K562 (cell line): Measurements from ENCODE around the gene ZNF565. TPM values are rescaled to one million over a fixed set of nuclear protein-coding genes. Genes with fewer than 3 reads are reported as not detected.
"Not testable (repeated sequence)": the region's sequence is repeated elsewhere in the genome, so short reads cannot be mapped to it uniquely, and the experiment has no call there.

Source experiments
- ATAC-seq: fragments of 200-7000 bp; cut with Tn5 transposase; 3 replicates; pipeline ENCODE4 v1.9.1; 2020; ENCODE audit warnings: moderate library complexity
- BruUV-seq: library from RNA; stranded (reverse); fragments of 400-500 nt; replicated peaks from 2 replicates; lab custom pipeline; 2021; lab: Mats Ljungman, UMichigan
- CTCF ChIA-PET: fragments of 300-600 bp; formaldehyde crosslinking; extraction: SDS; loops from one replicate; lab custom pipeline; 2021; ENCODE audit warnings: low intra/inter-chr PET ratio; lab: Yijun Ruan, JAX
- POLR2A ChIA-PET: fragments of 300-600, 350-650 bp; sonication (Branson Sonifier 250); formaldehyde crosslinking; extraction: SDS; loops from one replicate; lab custom pipeline; 2021; ENCODE audit warnings: antibody characterized with exemption, inconsistent platforms; lab: Yijun Ruan, JAX
- DNase-seq, 4 experiments: peaks; one replicate each; pipeline versions ENCODE4 v3.0.0 to v3.0.0-alpha.2; 2011 to 2018; ENCODE audit warnings: low spot score in 3 of 4, mixed read lengths in 3 of 4; ENCODE audit errors: extremely low read depth in 1 of 4
- FAIRE-seq: peaks from 2 replicates; lab custom pipeline; 2011; peaks lifted over from hg19 to GRCh38; lab: Jason Lieb, UNC
- H2AFZ ChIP-seq: 2 replicates; pipeline ENCODE4 v1.6.0; 2011; ENCODE audit warnings: low read depth, low read length, control low read depth, inconsistent platforms
- H3K27ac ChIP-seq: fragments of 200-600 bp; 3 replicates; pipeline ENCODE4 v1.8.0; 2011; ENCODE audit warnings: low read depth, mild to moderate bottlenecking, control low read depth, inconsistent platforms, low read length, moderate library complexity, mixed read lengths; ENCODE audit errors: extremely low read depth
- H3K27me3 ChIP-seq, 2 experiments: fragments of 300-600 bp in 1 of 2; 2 replicates in 1 of 2; 3 replicates in 1 of 2; pipeline versions ENCODE4 v1.6.0 to v1.8.0; 2011; ENCODE audit warnings: inconsistent platforms in 2 of 2, low read length in 2 of 2, mild to moderate bottlenecking in 1 of 2, mixed read lengths in 1 of 2, moderate library complexity in 1 of 2; ENCODE audit not compliant: control insufficient read depth in 2 of 2, insufficient read depth in 2 of 2
- H3K36me3 ChIP-seq: fragments of 300-600 bp; 3 replicates; pipeline ENCODE4 v1.8.0; 2011; ENCODE audit warnings: mild to moderate bottlenecking, low read length, inconsistent platforms; ENCODE audit not compliant: control insufficient read depth, insufficient read depth
- H3K4me1 ChIP-seq, 2 experiments: fragments of 200-600 bp in 1 of 2; replicated peaks in 1 of 2; 2 replicates in 1 of 2; 3 replicates in 1 of 2; pipeline versions ENCODE4 v1.5.1 to v1.8.0; 2011; ENCODE audit warnings: inconsistent platforms in 2 of 2, low read length in 2 of 2, mild to moderate bottlenecking in 1 of 2, mixed read lengths in 1 of 2, moderate library complexity in 1 of 2; ENCODE audit not compliant: control insufficient read depth in 2 of 2, insufficient read depth in 2 of 2
- H3K4me2 ChIP-seq: 2 replicates; pipeline ENCODE4 v1.6.1; 2011; ENCODE audit warnings: low read length, control low read depth, inconsistent platforms, mixed read lengths; ENCODE audit not compliant: insufficient read depth
- H3K4me3 ChIP-seq: fragments of 200-600 bp; sonication (generic), shearing (Covaris generic); 2 replicates; pipeline ENCODE4 v1.5.1; 2016; ENCODE audit warnings: control low read depth, inconsistent platforms
- H3K79me2 ChIP-seq: fragments of 200-600 bp; 3 replicates; pipeline ENCODE4 v1.8.0; 2011; ENCODE audit warnings: low read length, inconsistent platforms; ENCODE audit not compliant: control insufficient read depth, insufficient read depth
- H3K9ac ChIP-seq, 2 experiments: 2 replicates each; pipeline versions ENCODE4 v1.6.0 to v1.6.1; 2011; ENCODE audit warnings: low read depth in 2 of 2, low read length in 2 of 2, control low read depth in 1 of 2, inconsistent platforms in 1 of 2, mild to moderate bottlenecking in 1 of 2, mixed read lengths in 1 of 2; ENCODE audit not compliant: insufficient read depth in 1 of 2
- H3K9me1 ChIP-seq: one replicate; pipeline ENCODE4 v1.6.0; 2011; ENCODE audit warnings: inconsistent platforms, mild to moderate bottlenecking, low read length, moderate library complexity; ENCODE audit not compliant: control insufficient read depth, insufficient read depth
- H3K9me3 ChIP-seq: replicated peaks from 2 replicates; pipeline ENCODE4 v1.5.1; 2011; ENCODE audit warnings: low read depth, low read length, inconsistent platforms; ENCODE audit not compliant: control insufficient read depth, insufficient read depth
- H4K20me1 ChIP-seq: replicated peaks from 2 replicates; pipeline ENCODE4 v1.6.1; 2011; ENCODE audit warnings: low read length, inconsistent platforms, mixed read lengths; ENCODE audit not compliant: control insufficient read depth, insufficient read depth
- ZSCAN32 ChIP-seq: fragments of 450-650 bp; formaldehyde crosslinking; IDR thresholded peaks from 2 replicates; pipeline ENCODE4 v1.4.0; 2020; ENCODE audit warnings: mild to moderate bottlenecking, moderate library complexity
- WGBS: fragments of 100-300 bp; shearing (Covaris generic); methylation state at CpG from one replicate; pipeline ENCODE4 v1.1.6; 2016; ENCODE audit warnings: low coverage, mixed read lengths; ENCODE audit not compliant: insufficient coverage; ENCODE audit errors: missing lambda C conversion rate; 5-methylcytosine and 5-hydroxymethylcytosine counted together
- in situ Hi-C: fragments of 300-500 bp; cut with MboI; formaldehyde crosslinking; loops from 4 replicates; pipeline ENCODE4 v1.15.0; 2018; ENCODE audit warnings: inconsistent platforms, mixed read lengths
- intact Hi-C: fragments of 100-400 bp; cut with micrococcal nuclease; formaldehyde crosslinking; loops from 2 replicates; pipeline ENCODE4 v1.14.2; 2022
- polyA plus RNA-seq, 8 experiments: library from polyadenylated mRNA; depleted of rRNA in 4 of 8; stranded (reverse) in 5 of 8; unstranded in 3 of 8; fragments of >200 nt; fragmentation: Nextera tagmentation in 2 of 8; fragmentation: Illumina TruSeq in 1 of 8; extraction: Ambion mirVana in 2 of 8; extraction: Trizol in 1 of 8; gene quantifications; 2 replicates each; pipeline versions ENCODE4 v1.2.1 to v1.2.3, GENCODE V29; 2011 to 2014; ENCODE audit warnings: inconsistent platforms in 1 of 8, missing spikeins in 1 of 8
- total RNA-seq, 7 experiments: library from RNA; depleted of rRNA in 6 of 7; stranded (reverse); fragments of >200 nt in 6 of 7; fragmentation: Illumina TruSeq in 2 of 7; extraction: Trizol in 2 of 7; gene quantifications; 2 replicates each; pipeline versions ENCODE4 v1.2.1 to v1.2.3, GENCODE V29; 2011 to 2021; ENCODE audit warnings: low replicate concordance in 1 of 7

ZNF565 gene
- total and polyA plus RNA-seq, 9 of the 15 experiments (the other 6 are each of a cell fraction or from before 2014, with no cell fraction given): 1.3 to 3.2 (median 2.6) TPM

DNA sequence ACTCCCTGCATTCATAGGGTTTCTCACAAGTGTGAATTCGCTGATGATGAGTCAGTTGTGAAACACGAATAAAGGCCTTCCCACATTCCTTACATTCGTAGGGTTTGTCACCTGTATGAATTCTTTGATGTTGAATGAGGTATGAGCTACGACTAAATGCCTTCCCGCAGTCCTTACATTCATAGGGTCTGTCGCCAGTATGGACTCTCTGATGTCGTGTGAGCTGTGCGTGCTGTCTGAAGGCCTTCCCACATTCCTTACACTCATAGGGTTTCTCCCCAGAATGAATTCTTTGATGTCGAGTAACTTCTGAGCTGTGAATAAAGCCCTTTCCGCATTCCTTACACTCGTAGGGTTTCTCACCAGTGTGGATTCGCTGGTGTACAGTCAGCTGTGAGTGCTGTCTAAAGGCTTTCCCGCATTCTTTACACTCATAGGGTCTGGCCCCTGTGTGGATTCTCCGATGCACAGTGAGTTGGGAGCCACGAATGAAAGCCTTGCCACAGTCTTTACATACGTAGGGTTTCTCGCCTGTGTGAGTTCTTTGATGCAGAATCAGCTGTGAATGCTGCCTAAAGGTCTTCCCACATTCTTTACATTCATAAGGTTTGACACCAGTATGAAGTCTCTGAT, 31.7 kb downstream of the ZNF565 start:
- Histone ChIP-seq H3K27ac (no peak overlapping the region), H2AFZ (no peak overlapping the region), H3K4me2 (no peak overlapping the region), H3K79me2 (no peaks in the 10 kb centered on the region)
- no peak for FAIRE-seq
- no peak for ATAC-seq
- CTCF ChIA-PET: no interaction called here
- TF ChIP-seq ZSCAN32 (CRISPR knock-in tag): no peak
- TF ChIP-seq, all 486 proteins: peak for 0
- H3K36me3 ChIP-seq: no peaks in the 10 kb centered on the region
- H3K27me3 ChIP-seq: no peaks in the 10 kb centered on the region
- no peak for DNase-seq
- H3K9ac ChIP-seq: no peak overlapping the region
- in situ Hi-C loops (no loop called here), intact Hi-C loops (no loop called here)
- no TSS peak for BruUV-seq
- no peaks in the 10 kb centered on the region; a peak in 1 of 5 replicates for H3K4me1 ChIP-seq
- H3K9me1 ChIP-seq: no peaks in the 10 kb centered on the region
- H3K4me3 ChIP-seq: no peak overlapping the region
- no peaks in the 10 kb centered on the region for H4K20me1 ChIP-seq
- POLR2A ChIA-PET: interaction anchor here (0.6 to 0.7 kb wide), 2 partner anchors 9 to 13 kb away, joined by 3 to 4 read pairs; no protein-coding TSS in a partner anchor
- H3K9me3 ChIP-seq: no peaks in the 10 kb centered on the region
- 59% methylated on average over 17 of the region's 17 CpGs for WGBS

DNA sequence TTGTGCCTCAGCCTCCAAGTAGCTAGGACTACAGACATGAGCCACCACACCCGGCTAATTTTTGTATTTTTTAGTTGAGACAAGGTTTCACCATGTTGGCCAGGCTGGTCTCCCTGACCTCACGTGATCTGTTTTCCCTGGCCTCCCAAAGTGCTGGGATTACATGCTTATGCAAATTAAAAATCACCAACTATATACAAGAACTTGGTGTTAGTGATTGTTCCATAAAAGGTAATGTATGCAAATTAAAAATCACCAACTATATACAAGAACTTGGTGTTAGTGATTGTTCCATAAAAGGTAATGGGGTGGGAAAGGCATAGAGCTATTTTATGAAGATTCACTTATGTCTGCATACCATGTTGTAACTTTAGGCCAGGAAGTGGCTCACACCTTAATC, 35.4 kb downstream of the ZNF565 start:
- H3K9me3 ChIP-seq, DNase-seq, H3K27ac ChIP-seq, POLR2A ChIA-PET, H2AFZ ChIP-seq, BruUV-seq, H4K20me1 ChIP-seq, H3K4me2 ChIP-seq, ATAC-seq, H3K27me3 ChIP-seq, H3K4me3 ChIP-seq, CTCF ChIA-PET, H3K36me3 ChIP-seq, H3K4me1 ChIP-seq, H3K9me1 ChIP-seq, H3K79me2 ChIP-seq, FAIRE-seq, H3K9ac ChIP-seq, intact Hi-C loops, in situ Hi-C loops: not testable (repeated sequence)
- 12% methylated on average over 2 of the region's 2 CpGs for WGBS

DNA sequence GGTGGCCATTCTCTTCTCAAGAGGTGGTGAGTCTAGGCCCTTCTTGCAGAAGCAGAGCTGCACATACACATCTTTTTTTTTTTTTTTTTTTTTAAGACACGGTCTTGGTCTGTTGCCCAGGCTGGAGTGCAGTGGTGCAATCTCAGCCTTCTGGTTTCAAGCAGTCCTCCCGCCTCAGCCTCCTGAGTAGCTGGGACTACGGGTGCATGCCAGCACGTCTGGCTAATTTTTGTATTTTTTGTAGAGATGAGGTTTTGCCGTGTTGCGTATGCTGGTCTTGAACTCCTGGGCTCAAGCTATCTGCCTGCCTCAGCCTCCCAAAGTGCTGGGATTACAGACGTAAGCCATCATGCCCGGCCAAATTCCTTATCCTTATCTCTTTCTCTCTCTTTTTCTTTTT, 40.6 kb downstream of the ZNF565 start:
- H2AFZ ChIP-seq, H4K20me1 ChIP-seq, BruUV-seq, H3K4me2 ChIP-seq, FAIRE-seq, H3K36me3 ChIP-seq, H3K79me2 ChIP-seq, H3K27me3 ChIP-seq, H3K9me3 ChIP-seq, DNase-seq, H3K27ac ChIP-seq, CTCF ChIA-PET, H3K9me1 ChIP-seq, H3K9ac ChIP-seq, H3K4me3 ChIP-seq, ATAC-seq, H3K4me1 ChIP-seq: not testable (repeated sequence)
- WGBS: 21% methylated on average over 7 of the region's 8 CpGs
- in situ Hi-C loops: loop anchor here (5.0 kb wide), 2 partner anchors 47 to 112 kb away; no protein-coding TSS in a partner anchor
- intact Hi-C loops: loop anchor here (5.0 kb wide), 1 partner anchor 112 kb away; no protein-coding TSS in a partner anchor
- POLR2A ChIA-PET: interaction anchor here (0.8 to 0.9 kb wide), 2 partner anchors 8 to 9 kb away, joined by 3 read pairs; no protein-coding TSS in a partner anchor
